ENCODE results near the gene TUSC2.

Gene TUSC2

GRCh38 chr3:50350213-50350526 is 22.1 kb upstream of the TUSC2 start:
- Histone ChIP-seq H3K79me2 (ENCODE audit: insufficient read depth, low read depth) (no peaks in the 10 kb centered on the region), H3K9ac (peak overlapping the region; percentile 49; the same call in 1 of the 2 replicates), H3K4me1 (ENCODE audit: low read depth, poor library complexity, severe bottlenecking) (peaks cover 10% of the 10 kb centered on the region), H3K4me3 (IDR thresholded peaks at IDR 0.05; ENCODE audit: insufficient read depth, low read depth, low read length) (peak overlapping the region; percentile 31), H3K4me2 (peak overlapping the region; percentile 74), H3K27ac (peak overlapping the region; percentile 43; the same call in 1 of the 2 replicates), H3K36me3 (ENCODE audit: insufficient read depth) (no peaks in the 10 kb centered on the region), H2AFZ (ENCODE audit: low read depth) (peak overlapping the region; percentile 71), H4K20me1 (ENCODE audit: insufficient read depth) (no peaks in the 10 kb centered on the region), H3K27me3 (ENCODE audit: insufficient read depth, low read depth) (no peaks in the 10 kb centered on the region)
- TF ChIP-seq CTCF (conservative IDR thresholded peaks at IDR 0.05; ENCODE audit: low read depth, low read length) = no peak

- Histone ChIP-seq H3K27ac (no peak overlapping the region), H4K20me1 (ENCODE audit: insufficient read depth) (no peaks in the 10 kb centered on the region), H3K27me3 (ENCODE audit: insufficient read depth, low read depth) (no peaks in the 10 kb centered on the region), H3K4me2 (no peak overlapping the region), H3K4me1 (ENCODE audit: low read depth, poor library complexity, severe bottlenecking) (peaks cover 10% of the 10 kb centered on the region), H3K36me3 (ENCODE audit: insufficient read depth) (no peaks in the 10 kb centered on the region), H2AFZ (ENCODE audit: low read depth) (no peak overlapping the region), H3K4me3 (IDR thresholded peaks at IDR 0.05; ENCODE audit: insufficient read depth, low read depth, low read length) (no peak overlapping the region), H3K9ac (no peak overlapping the region), H3K79me2 (ENCODE audit: insufficient read depth, low read depth) (no peaks in the 10 kb centered on the region)
- peak; percentile 58 for TF ChIP-seq CTCF (conservative IDR thresholded peaks at IDR 0.05; ENCODE audit: low read depth, low read length)
These were observed 19.3 kb upstream of the TUSC2 start for GRCh38 chr3:50347187-50347813.

- no peaks in the 10 kb centered on the region for H3K36me3 ChIP-seq (ENCODE audit: insufficient read depth)
- H3K27me3 ChIP-seq (ENCODE audit: insufficient read depth, low read depth) = no peaks in the 10 kb centered on the region
- no peak within 1 kb of the TSS for H3K4me3 ChIP-seq (IDR thresholded peaks at IDR 0.05; ENCODE audit: insufficient read depth, low read depth, low read length)
- H2AFZ ChIP-seq (ENCODE audit: low read depth) = no peak within 1 kb of the TSS; the same call in 1 of the 2 replicates
- H3K27ac ChIP-seq = no peak within 1 kb of the TSS
- no peaks in the 10 kb centered on the region for H3K79me2 ChIP-seq (ENCODE audit: insufficient read depth, low read depth)
- peak within 1 kb of the TSS; percentile 9; the same call in 1 of the 2 replicates for H3K4me2 ChIP-seq
- H3K4me1 ChIP-seq (ENCODE audit: low read depth, poor library complexity, severe bottlenecking) = peaks cover 10% of the 10 kb centered on the region
- no peak for TF ChIP-seq CTCF (conservative IDR thresholded peaks at IDR 0.05; ENCODE audit: low read depth, low read length)
- no peaks in the 10 kb centered on the region for H4K20me1 ChIP-seq (ENCODE audit: insufficient read depth)
- no peak within 1 kb of the TSS for H3K9ac ChIP-seq
These were observed 17.7 kb upstream of the TUSC2 start, which contains the start of gene ZMYND10 for GRCh38 chr3:50345586-50346234. TSS of gene ZMYND10 (minus strand) at chr3:50345732. CDS start at chr3:50345579, 153 bp downstream.

- Histone ChIP-seq H3K9ac (no peak overlapping the region), H2AFZ (ENCODE audit: low read depth) (no peak overlapping the region), H4K20me1 (ENCODE audit: insufficient read depth) (no peaks in the 10 kb centered on the region), H3K36me3 (ENCODE audit: insufficient read depth) (no peaks in the 10 kb centered on the region), H3K4me2 (peak overlapping the region; percentile 9; the same call in 1 of the 2 replicates), H3K4me1 (ENCODE audit: low read depth, poor library complexity, severe bottlenecking) (peaks cover 8% of the 10 kb centered on the region), H3K27ac (no peak overlapping the region), H3K4me3 (IDR thresholded peaks at IDR 0.05; ENCODE audit: insufficient read depth, low read depth, low read length) (no peak overlapping the region), H3K27me3 (ENCODE audit: insufficient read depth, low read depth) (no peaks in the 10 kb centered on the region), H3K79me2 (ENCODE audit: insufficient read depth, low read depth) (no peaks in the 10 kb centered on the region)
- TF ChIP-seq CTCF (conservative IDR thresholded peaks at IDR 0.05; ENCODE audit: low read depth, low read length) = no peak
These were observed 17.0 kb upstream of the TUSC2 start for GRCh38 chr3:50345008-50345407.
